ENCODE data around the gene KCTD1. TPM values are rescaled to one million over a fixed set of nuclear protein-coding genes. Genes with fewer than 3 reads are reported as not detected.

The KCTD1 gene
- total RNA-seq, 1 donor from 2014 or later: 29.5 TPM

- no peak overlapping the region for H3K4me3 Mint-ChIP-seq (ENCODE audit: low read depth)
- H3K27ac Mint-ChIP-seq: peak overlapping the region; percentile 67
- DNase-seq (ENCODE audit: low spot score, unreplicated experiment): no peak
- H3K27me3 Mint-ChIP-seq: no peaks in the 10 kb centered on the region
- H3K4me1 Mint-ChIP-seq (ENCODE audit: low read depth): peaks cover 22% of the 10 kb centered on the region
- peak; percentile 62 for TF ChIP-seq CTCF (IDR thresholded peaks at IDR 0.05; ENCODE audit: unreplicated experiment)
- no peaks in the 10 kb centered on the region for H3K9me3 Mint-ChIP-seq (ENCODE audit: low read depth)
- H3K36me3 Mint-ChIP-seq (ENCODE audit: insufficient read depth): peaks cover 29% of the 10 kb centered on the region
Observed at GRCh38 chr18:26457611-26458353, 90.6 kb downstream of the KCTD1 start.

DNA sequence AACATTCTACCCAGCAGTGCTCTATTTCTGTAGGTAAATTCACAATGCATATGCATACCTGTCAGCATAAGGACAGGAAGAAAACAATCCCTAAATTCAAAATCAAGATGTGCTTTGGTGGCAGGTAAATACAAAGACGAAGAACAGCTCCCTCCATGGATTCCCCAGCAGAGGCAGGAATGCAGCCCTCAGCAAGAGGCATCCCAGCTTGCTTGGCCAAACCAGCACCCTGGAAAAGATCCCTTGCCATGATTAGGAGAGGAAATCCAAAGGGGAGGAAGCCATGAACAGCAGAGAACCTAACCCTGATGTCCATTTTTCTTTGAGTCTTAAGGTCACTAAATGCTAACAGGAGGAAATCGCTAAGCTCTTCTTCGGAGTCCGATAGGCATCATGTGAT lies 91.2 kb downstream of the KCTD1 start:
- no peaks in the 10 kb centered on the region for H3K9me3 Mint-ChIP-seq (ENCODE audit: low read depth)
- TF ChIP-seq CTCF (IDR thresholded peaks at IDR 0.05; ENCODE audit: unreplicated experiment): no peak
- H3K36me3 Mint-ChIP-seq (ENCODE audit: insufficient read depth): peaks cover 25% of the 10 kb centered on the region
- DNase-seq (ENCODE audit: low spot score, unreplicated experiment): no peak
- H3K27ac Mint-ChIP-seq: no peak overlapping the region
- peaks cover 22% of the 10 kb centered on the region for H3K4me1 Mint-ChIP-seq (ENCODE audit: low read depth)
- H3K27me3 Mint-ChIP-seq: no peaks in the 10 kb centered on the region
- no peak overlapping the region for H3K4me3 Mint-ChIP-seq (ENCODE audit: low read depth)

GRCh38 chr18:26456070-26456491 lies 92.3 kb downstream of the KCTD1 start:
- H3K27me3 Mint-ChIP-seq: no peaks in the 10 kb centered on the region
- peaks cover 25% of the 10 kb centered on the region for H3K36me3 Mint-ChIP-seq (ENCODE audit: insufficient read depth)
- TF ChIP-seq CTCF (IDR thresholded peaks at IDR 0.05; ENCODE audit: unreplicated experiment): no peak
- H3K27ac Mint-ChIP-seq: no peak overlapping the region
- no peak overlapping the region for H3K4me3 Mint-ChIP-seq (ENCODE audit: low read depth)
- H3K4me1 Mint-ChIP-seq (ENCODE audit: low read depth): peaks cover 20% of the 10 kb centered on the region
- H3K9me3 Mint-ChIP-seq (ENCODE audit: low read depth): no peaks in the 10 kb centered on the region
- no peak for DNase-seq (ENCODE audit: low spot score, unreplicated experiment)

DNA sequence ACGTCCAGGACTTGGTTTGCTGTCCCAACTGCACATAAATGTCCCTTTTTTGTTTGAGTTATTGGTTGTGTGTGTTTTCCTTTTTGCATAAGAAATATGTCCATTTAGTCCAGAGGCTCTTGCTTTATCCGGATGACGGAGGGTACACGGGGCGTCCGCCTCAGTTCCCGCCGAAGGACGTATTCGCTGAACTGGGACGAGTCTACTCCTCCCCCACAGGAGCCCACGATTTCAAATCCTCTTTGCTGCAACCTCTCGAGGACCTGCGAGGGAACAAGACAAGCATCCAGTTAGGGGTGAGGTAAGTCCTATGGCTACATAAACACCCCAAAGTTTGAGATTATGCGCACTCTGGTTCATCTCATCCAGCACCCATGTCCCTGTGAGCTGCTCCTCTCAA lies 92.7 kb downstream of the KCTD1 start:
- TF ChIP-seq CTCF (IDR thresholded peaks at IDR 0.05; ENCODE audit: unreplicated experiment): no peak
- DNase-seq (ENCODE audit: low spot score, unreplicated experiment): no peak
- Mint-ChIP-seq H3K4me3 (ENCODE audit: low read depth) (no peak overlapping the region), H3K27me3 (no peaks in the 10 kb centered on the region), H3K36me3 (ENCODE audit: insufficient read depth) (peaks cover 25% of the 10 kb centered on the region), H3K9me3 (ENCODE audit: low read depth) (no peaks in the 10 kb centered on the region), H3K27ac (no peak overlapping the region), H3K4me1 (ENCODE audit: low read depth) (peaks cover 19% of the 10 kb centered on the region)

DNA sequence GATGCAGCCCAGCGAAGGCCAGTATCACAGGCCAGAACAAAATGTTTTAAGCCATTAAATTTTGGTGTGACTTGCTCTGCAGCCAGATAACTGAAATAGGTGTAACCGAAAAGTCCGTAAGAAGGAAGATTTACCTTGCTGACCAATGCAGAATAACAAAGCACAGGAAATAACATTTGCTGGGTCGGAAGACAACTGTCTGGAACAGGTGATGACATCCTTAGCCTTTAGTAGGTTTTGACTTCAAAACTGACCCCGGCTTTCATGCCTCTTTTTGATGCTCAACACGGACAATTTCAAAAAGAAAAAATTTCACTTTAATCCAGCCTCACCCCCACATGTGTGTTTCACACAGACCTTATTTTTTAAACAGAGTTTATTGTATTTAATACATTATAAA lies 93.7 kb downstream of the KCTD1 start:
- no peak for DNase-seq (ENCODE audit: low spot score, unreplicated experiment)
- no peak for TF ChIP-seq CTCF (IDR thresholded peaks at IDR 0.05; ENCODE audit: unreplicated experiment)
- Mint-ChIP-seq H3K4me3 (ENCODE audit: low read depth) (no peak overlapping the region), H3K9me3 (ENCODE audit: low read depth) (no peaks in the 10 kb centered on the region), H3K4me1 (ENCODE audit: low read depth) (peaks cover 12% of the 10 kb centered on the region), H3K27ac (no peak overlapping the region), H3K27me3 (no peaks in the 10 kb centered on the region), H3K36me3 (ENCODE audit: insufficient read depth) (peaks cover 22% of the 10 kb centered on the region)

All from progenitor cell of endocrine pancreas (in vitro differentiated cells).